Measurements from ENCODE around the gene CCDC191.

- TF ChIP-seq, protein P1, sequence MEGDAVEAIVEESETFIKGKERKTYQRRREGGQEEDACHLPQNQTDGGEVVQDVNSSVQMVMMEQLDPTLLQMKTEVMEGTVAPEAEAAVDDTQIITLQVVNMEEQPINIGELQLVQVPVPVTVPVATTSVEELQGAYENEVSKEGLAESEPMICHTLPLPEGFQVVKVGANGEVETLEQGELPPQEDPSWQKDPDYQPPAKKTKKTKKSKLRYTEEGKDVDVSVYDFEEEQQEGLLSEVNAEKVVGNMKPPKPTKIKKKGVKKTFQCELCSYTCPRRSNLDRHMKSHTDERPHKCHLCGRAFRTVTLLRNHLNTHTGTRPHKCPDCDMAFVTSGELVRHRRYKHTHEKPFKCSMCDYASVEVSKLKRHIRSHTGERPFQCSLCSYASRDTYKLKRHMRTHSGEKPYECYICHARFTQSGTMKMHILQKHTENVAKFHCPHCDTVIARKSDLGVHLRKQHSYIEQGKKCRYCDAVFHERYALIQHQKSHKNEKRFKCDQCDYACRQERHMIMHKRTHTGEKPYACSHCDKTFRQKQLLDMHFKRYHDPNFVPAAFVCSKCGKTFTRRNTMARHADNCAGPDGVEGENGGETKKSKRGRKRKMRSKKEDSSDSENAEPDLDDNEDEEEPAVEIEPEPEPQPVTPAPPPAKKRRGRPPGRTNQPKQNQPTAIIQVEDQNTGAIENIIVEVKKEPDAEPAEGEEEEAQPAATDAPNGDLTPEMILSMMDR (IDR thresholded peaks at IDR 0.05), result no peak
- TF ChIP-seq POLR2AphosphoS5 (IDR thresholded peaks at IDR 0.05) (no peak), POLR2A (IDR thresholded peaks at IDR 0.05) (no peak)
Observed at GRCh38 chr3:114020907-114021306, 35.4 kb downstream of the CCDC191 start.
